ENCODE data around the gene PCDH12.

PCDH12 gene

DNA sequence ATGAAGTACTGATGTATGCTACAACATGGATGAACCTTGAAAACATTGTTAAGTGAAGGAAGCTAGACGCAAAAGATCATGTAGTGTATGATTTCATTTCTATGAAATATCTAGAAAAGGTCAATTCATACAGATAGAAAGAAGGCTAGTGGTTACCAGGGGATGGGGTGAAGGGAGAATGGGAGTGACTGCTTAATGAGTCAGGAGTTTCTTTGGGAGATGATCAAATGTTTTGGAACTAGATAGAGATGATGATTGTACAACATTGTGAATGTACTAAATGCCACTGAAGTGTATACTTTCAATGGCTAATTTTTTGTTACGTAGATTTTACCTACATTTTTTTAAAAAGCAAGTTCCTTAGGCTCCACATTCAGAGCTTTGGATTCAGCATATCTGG lies 49.2 kb downstream of the PCDH12 start:
- DNase-seq (ENCODE audit: low read depth) = peak; percentile 50

DNA sequence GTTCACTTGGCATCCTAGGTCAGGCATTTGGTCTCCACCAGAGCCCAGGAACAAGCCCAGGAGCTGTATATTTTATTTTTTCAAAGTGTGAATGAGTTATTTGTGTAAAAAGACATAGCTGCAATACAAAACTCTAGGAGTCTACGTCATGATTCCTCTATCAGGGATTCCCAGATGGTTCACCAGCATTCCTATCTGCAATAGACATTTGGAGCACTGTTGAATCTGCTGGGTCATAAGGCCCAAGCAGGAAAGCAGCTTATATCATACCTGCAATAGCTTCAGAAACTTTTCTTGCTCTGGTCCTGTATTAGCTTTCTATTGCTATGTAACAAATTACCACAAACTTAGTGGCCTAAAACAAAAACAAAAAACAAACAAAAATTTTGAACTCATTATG lies 51.0 kb downstream of the PCDH12 start:
- no peak for DNase-seq (ENCODE audit: low read depth)

DNA sequence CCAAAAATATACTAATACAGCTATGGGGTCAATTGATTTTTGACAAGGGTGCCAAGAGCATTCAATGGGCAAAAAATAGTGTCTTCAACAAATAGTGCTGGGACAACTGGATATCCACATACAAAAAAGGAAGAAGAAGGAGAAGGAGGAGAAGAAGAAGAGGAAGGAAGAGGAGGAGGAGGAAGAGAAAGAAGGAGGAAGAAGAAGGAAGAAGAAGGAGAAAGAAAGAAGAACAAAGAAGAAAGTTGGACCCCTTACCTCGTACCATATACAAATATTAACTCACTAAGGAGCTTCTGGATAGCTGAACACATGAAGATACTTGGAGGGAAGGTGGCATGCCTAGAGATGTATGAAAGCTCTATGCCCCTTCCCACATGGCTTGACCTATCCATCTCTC lies 51.5 kb downstream of the PCDH12 start:
- no peak for DNase-seq (ENCODE audit: low read depth)

DNA sequence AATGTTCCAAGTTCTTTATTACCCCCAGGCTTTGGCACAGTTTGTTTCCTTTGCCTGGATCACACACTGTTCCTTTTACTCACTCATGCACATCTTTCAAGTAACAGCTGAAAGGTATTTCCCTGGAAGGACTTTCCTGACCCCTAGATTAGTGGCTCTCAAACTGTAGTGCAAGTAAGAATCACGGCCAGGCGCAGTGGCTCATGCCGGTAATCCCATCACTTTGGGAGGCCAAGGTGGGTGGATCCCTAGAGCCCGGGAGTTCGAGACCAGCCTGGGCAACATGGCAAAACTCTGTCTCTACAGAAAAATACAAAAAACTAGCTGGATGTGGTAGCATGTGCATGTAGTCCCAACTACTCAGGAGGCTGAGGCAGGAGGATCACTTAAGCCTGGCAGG lies 53.5 kb downstream of the PCDH12 start:
- DNase-seq (ENCODE audit: low read depth) = no peak

DNA sequence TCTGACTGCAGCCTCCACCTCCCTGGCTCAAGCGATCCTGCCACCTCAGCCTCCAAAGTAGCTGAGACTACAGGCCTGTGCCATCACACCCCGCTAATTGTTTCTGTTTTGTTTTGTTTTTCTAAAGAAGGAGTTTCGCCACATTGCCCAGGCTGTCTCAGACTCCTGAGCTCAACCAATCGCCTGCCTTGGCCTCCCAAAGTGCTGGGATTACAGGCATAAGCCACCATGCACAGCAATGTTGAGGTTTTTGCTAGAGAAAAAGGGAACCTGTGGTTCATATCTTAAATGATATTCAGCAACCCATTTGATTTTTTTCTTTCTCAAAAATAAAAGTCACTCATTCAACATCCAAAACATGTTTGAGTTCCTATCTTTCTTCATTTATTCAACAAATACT lies 54.7 kb downstream of the PCDH12 start:
- no peak for DNase-seq (ENCODE audit: low read depth)

DNA sequence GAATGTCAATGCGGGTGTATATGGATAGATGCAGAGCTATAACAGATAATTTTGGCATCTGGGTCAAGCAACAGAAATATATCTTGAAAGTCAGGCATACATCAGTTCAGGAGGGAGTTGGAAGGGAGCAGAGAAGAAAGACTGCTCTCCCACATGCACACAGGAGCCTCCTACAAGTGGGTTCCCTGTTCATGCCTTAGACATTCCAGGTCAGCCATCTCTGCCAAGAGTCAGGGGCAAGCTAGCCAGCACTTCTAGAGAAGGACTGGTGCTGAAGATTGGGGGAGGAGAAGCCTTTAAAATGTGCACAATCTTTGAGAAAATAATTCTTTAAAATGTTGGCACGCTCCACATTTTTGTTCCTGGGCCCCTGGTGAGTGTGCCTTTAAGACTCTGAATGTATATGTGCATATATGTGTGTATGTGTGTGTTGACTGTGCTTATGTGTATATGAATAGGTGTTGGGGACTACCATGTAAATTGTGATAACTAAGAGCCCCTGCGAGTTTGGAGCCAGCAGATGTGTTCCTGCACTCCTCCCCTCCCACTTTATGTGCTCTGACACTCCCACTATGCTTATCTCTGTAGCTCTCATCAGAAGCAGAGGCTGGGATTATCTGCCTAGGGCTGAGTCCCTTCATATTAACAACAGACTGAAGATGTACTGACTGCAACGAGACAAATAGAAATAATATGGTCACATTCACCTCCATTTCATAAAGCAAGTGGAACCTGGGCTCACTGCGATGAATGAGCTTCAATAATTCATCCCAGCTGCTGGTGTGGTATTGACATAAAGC lies 55.8 kb downstream of the PCDH12 start:
- no peak for DNase-seq (ENCODE audit: low read depth)

DNA sequence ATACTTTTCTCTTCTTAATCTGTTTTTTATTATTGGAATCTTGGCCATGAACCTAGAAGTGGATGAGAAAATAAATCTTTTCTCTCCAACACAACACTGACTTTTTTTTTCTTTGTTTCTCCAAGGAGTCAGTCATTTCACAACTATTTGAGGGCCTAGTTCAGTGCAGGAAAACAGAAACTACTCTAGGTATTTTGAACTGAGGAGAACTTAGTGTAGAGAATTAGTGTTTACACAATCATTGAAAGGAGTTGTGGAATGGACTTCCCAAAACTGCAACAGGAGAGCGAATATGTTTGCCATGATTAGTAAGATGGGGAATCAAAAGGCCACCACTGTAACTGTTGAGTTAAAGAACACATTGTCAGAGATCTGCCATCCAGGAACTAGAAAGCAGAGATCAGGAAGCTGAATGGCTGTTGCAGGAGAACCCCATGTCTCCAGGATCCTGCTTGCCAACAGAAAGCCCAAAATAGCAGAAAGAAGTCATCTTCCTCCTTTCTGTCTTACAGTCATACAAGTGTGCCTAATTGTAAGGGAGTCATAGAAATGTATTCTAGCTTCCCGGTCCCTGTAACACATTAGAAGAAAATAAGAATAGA lies 59.5 kb downstream of the PCDH12 start:
- no peak for DNase-seq (ENCODE audit: low read depth)

DNA sequence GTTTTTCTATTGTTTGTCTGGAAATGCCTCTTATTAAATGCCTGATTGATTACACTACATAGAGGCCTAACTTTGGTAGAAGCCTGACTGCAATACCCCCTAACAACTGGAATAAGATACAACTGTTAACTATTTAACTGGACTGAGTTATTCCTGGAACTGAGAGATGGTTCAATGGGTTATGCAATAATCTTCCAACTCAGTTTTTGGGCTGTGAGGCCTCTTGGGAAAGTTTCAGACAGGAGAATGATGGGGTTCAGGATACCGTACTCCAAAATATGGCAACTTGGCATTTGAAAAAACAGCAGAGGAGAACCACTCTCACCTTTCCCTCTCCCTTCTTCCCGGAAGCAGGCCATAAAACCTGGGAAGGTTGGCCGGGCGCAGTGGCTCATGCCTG lies 60.6 kb downstream of the PCDH12 start:
- no peak for DNase-seq (ENCODE audit: low read depth)
